Measurements from ENCODE around the gene CAMTA1. TPM values are rescaled to one million over a fixed set of nuclear protein-coding genes. Genes with fewer than 3 reads are reported as not detected.

CAMTA1 gene
- total RNA-seq, 1 experiment from 2014 or later: 82.2 TPM

GRCh38 chr1:7113136-7113535 lies 327.9 kb downstream of the CAMTA1 start:
- intact Hi-C loops (cut with micrococcal nuclease; ENCODE audit: unreplicated experiment): no loop called here

GRCh38 chr1:7113822-7114221 lies 328.6 kb downstream of the CAMTA1 start:
- ATAC-seq (no peak), DNase-seq (ENCODE audit: low read depth, low spot score) (no peak)
- Histone ChIP-seq H3K9me3 (ENCODE audit: control insufficient read depth, insufficient read depth, low read depth, low read length) (no peaks in the 10 kb centered on the region), H3K4me3 (ENCODE audit: low read depth in 2 of 2, low read length in 2 of 2) (no peak overlapping the region), H3K27ac (ENCODE audit: low read length) (no peak overlapping the region), H3K27me3 (ENCODE audit: control insufficient read depth, insufficient read depth, low read length) (no peaks in the 10 kb centered on the region; the same call in 1 of the 2 replicates), H3K4me1 (ENCODE audit: control insufficient read depth, insufficient read depth, low read length) (no peaks in the 10 kb centered on the region), H3K36me3 (ENCODE audit: control insufficient read depth, insufficient read depth, low read length) (no peaks in the 10 kb centered on the region)
- TF ChIP-seq, protein P1, sequence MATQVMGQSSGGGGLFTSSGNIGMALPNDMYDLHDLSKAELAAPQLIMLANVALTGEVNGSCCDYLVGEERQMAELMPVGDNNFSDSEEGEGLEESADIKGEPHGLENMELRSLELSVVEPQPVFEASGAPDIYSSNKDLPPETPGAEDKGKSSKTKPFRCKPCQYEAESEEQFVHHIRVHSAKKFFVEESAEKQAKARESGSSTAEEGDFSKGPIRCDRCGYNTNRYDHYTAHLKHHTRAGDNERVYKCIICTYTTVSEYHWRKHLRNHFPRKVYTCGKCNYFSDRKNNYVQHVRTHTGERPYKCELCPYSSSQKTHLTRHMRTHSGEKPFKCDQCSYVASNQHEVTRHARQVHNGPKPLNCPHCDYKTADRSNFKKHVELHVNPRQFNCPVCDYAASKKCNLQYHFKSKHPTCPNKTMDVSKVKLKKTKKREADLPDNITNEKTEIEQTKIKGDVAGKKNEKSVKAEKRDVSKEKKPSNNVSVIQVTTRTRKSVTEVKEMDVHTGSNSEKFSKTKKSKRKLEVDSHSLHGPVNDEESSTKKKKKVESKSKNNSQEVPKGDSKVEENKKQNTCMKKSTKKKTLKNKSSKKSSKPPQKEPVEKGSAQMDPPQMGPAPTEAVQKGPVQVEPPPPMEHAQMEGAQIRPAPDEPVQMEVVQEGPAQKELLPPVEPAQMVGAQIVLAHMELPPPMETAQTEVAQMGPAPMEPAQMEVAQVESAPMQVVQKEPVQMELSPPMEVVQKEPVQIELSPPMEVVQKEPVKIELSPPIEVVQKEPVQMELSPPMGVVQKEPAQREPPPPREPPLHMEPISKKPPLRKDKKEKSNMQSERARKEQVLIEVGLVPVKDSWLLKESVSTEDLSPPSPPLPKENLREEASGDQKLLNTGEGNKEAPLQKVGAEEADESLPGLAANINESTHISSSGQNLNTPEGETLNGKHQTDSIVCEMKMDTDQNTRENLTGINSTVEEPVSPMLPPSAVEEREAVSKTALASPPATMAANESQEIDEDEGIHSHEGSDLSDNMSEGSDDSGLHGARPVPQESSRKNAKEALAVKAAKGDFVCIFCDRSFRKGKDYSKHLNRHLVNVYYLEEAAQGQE (IDR thresholded peaks at IDR 0.05; ENCODE audit: insufficient read depth in 1 of 2, low read depth in 2 of 2, low read length in 1 of 2): no peak
- TF ChIP-seq SIN3A (IDR thresholded peaks at IDR 0.05; ENCODE audit: borderline replicate concordance, insufficient read depth, low read depth, low read length) (no peak), TCF7L2 (IDR thresholded peaks at IDR 0.05; ENCODE audit: low read depth, low read length) (no peak), POLR2AphosphoS5 (IDR thresholded peaks at IDR 0.05; ENCODE audit: low read depth, low read length) (no peak)
- TF ChIP-seq, protein P2, sequence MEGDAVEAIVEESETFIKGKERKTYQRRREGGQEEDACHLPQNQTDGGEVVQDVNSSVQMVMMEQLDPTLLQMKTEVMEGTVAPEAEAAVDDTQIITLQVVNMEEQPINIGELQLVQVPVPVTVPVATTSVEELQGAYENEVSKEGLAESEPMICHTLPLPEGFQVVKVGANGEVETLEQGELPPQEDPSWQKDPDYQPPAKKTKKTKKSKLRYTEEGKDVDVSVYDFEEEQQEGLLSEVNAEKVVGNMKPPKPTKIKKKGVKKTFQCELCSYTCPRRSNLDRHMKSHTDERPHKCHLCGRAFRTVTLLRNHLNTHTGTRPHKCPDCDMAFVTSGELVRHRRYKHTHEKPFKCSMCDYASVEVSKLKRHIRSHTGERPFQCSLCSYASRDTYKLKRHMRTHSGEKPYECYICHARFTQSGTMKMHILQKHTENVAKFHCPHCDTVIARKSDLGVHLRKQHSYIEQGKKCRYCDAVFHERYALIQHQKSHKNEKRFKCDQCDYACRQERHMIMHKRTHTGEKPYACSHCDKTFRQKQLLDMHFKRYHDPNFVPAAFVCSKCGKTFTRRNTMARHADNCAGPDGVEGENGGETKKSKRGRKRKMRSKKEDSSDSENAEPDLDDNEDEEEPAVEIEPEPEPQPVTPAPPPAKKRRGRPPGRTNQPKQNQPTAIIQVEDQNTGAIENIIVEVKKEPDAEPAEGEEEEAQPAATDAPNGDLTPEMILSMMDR (IDR thresholded peaks at IDR 0.05): no peak
- in situ Hi-C loops (cut with HindIII; ENCODE audit: low pct_unique_long_range_greater_than_20kb, low sequenced_read_pairs) (no loop called here), intact Hi-C loops (cut with micrococcal nuclease; ENCODE audit: unreplicated experiment) (no loop called here)
- BruUV-seq (replicated peaks): no TSS peak
- POLR2A ChIA-PET: no interaction called here
- CTCF ChIA-PET: no interaction called here

More at GRCh38 chr1:7113136-7113535, 327.9 kb downstream of the CAMTA1 start:
- DNase-seq (ENCODE audit: low read depth, low spot score): no peak
- H3K27ac ChIP-seq (ENCODE audit: low read length): no peak overlapping the region
- ATAC-seq: no peak
- H3K4me1 ChIP-seq (ENCODE audit: control insufficient read depth, insufficient read depth, low read length): no peaks in the 10 kb centered on the region
- no peaks in the 10 kb centered on the region; the same call in 1 of the 2 replicates for H3K27me3 ChIP-seq (ENCODE audit: control insufficient read depth, insufficient read depth, low read length)
- H3K36me3 ChIP-seq (ENCODE audit: control insufficient read depth, insufficient read depth, low read length): no peaks in the 10 kb centered on the region
- ChIA-PET POLR2A (no interaction called here), CTCF (no interaction called here)
- in situ Hi-C loops (cut with HindIII; ENCODE audit: low pct_unique_long_range_greater_than_20kb, low sequenced_read_pairs): no loop called here
- H3K4me3 ChIP-seq (ENCODE audit: low read depth in 2 of 2, low read length in 2 of 2): no peak overlapping the region
- no peaks in the 10 kb centered on the region for H3K9me3 ChIP-seq (ENCODE audit: control insufficient read depth, insufficient read depth, low read depth, low read length)
- TF ChIP-seq, protein P1 (IDR thresholded peaks at IDR 0.05; ENCODE audit: insufficient read depth in 1 of 2, low read depth in 2 of 2, low read length in 1 of 2): no peak
- TF ChIP-seq POLR2AphosphoS5 (IDR thresholded peaks at IDR 0.05; ENCODE audit: low read depth, low read length) (no peak), TCF7L2 (IDR thresholded peaks at IDR 0.05; ENCODE audit: low read depth, low read length) (no peak)
- no TSS peak for BruUV-seq (replicated peaks)
